ENCODE results near the gene UNC93B1. TPM values are rescaled to one million over a fixed set of nuclear protein-coding genes. Genes with fewer than 3 reads are reported as not detected.

The UNC93B1 gene
- polyA plus RNA-seq, 4 donors = 27.2 to 82.1 (median 41.4) TPM

- Histone ChIP-seq H3K27me3 (ENCODE audit: control insufficient read depth in 3 of 3, insufficient read depth in 3 of 3, low read length in 3 of 3) (no peaks in the 10 kb centered on the region), H3K4me1 (ENCODE audit: control insufficient read depth in 3 of 3, insufficient read depth in 2 of 3, low read depth in 1 of 3, low read length in 2 of 3) (no peaks in the 10 kb centered on the region), H3K36me3 (ENCODE audit: control insufficient read depth in 3 of 3, insufficient read depth in 2 of 3, low read depth in 1 of 3, low read length in 3 of 3) (peaks cover 22 to 94% (median 25%) of the 10 kb centered on the region in 3 donors), H3K27ac (ENCODE audit: low read depth in 1 of 3, low read length in 2 of 3) (no peak overlapping the region), H3K9me3 (ENCODE audit: control insufficient read depth in 2 of 2, insufficient read depth in 1 of 2, low read depth in 1 of 2, low read length in 1 of 2) (no peaks in the 10 kb centered on the region), H3K4me3 (ENCODE audit: low read depth in 1 of 3, low read length in 3 of 3) (no peak overlapping the region)
- WGBS, 3 donors = 91% methylated on average over 33 to 35 of the region's 35 CpGs
- no peak for DNase-seq
- no peak for FAIRE-seq
These were observed 45.0 kb upstream of the UNC93B1 start for GRCh38 chr11:68048681-68049508.

- peaks cover 22 to 97% (median 23%) of the 10 kb centered on the region in 3 donors for H3K36me3 ChIP-seq (ENCODE audit: control insufficient read depth in 3 of 3, insufficient read depth in 2 of 3, low read depth in 1 of 3, low read length in 3 of 3)
- no peak for DNase-seq
- no peak for FAIRE-seq
These were observed 43.8 kb upstream of the UNC93B1 start for GRCh38 chr11:68047437-68048290.

GRCh38 chr11:68044898-68045351, 41.0 kb upstream of the UNC93B1 start:
- peaks cover under 1 to 20% (median 5%) of the 10 kb centered on the region in 3 donors for H3K4me1 ChIP-seq (ENCODE audit: control insufficient read depth in 3 of 3, insufficient read depth in 2 of 3, low read depth in 1 of 3, low read length in 2 of 3)
- 92 to 95% (median 94%) methylated on average over 16 to 18 of the region's 18 CpGs for WGBS, 3 donors
- H3K4me3 ChIP-seq (ENCODE audit: low read depth in 1 of 3, low read length in 3 of 3) = no peak overlapping the region
- H3K36me3 ChIP-seq (ENCODE audit: control insufficient read depth in 3 of 3, insufficient read depth in 2 of 3, low read depth in 1 of 3, low read length in 3 of 3) = peaks cover 13 to 90% (median 21%) of the 10 kb centered on the region in 3 donors
- H3K27ac ChIP-seq (ENCODE audit: low read depth in 1 of 3, low read length in 2 of 3) = no peak overlapping the region
- DNase-seq = no peak
- FAIRE-seq = no peak
- no peaks in the 10 kb centered on the region for H3K9me3 ChIP-seq (ENCODE audit: control insufficient read depth in 2 of 2, insufficient read depth in 1 of 2, low read depth in 1 of 2, low read length in 1 of 2)
- H3K27me3 ChIP-seq (ENCODE audit: control insufficient read depth in 3 of 3, insufficient read depth in 3 of 3, low read length in 3 of 3) = no peaks in the 10 kb centered on the region

More at GRCh38 chr11:68047437-68048290, 43.8 kb upstream of the UNC93B1 start:
- Histone ChIP-seq H3K9me3 (ENCODE audit: control insufficient read depth in 2 of 2, insufficient read depth in 1 of 2, low read depth in 1 of 2, low read length in 1 of 2) (no peaks in the 10 kb centered on the region), H3K4me3 (ENCODE audit: low read depth in 1 of 3, low read length in 3 of 3) (no peak overlapping the region), H3K27ac (ENCODE audit: low read depth in 1 of 3, low read length in 2 of 3) (no peak overlapping the region), H3K4me1 (ENCODE audit: control insufficient read depth in 3 of 3, insufficient read depth in 2 of 3, low read depth in 1 of 3, low read length in 2 of 3) (peaks cover 0 to 9% (median 3%) of the 10 kb centered on the region in 3 donors), H3K27me3 (ENCODE audit: control insufficient read depth in 3 of 3, insufficient read depth in 3 of 3, low read length in 3 of 3) (no peaks in the 10 kb centered on the region)
- WGBS, 3 donors = 89 to 93% (median 92%) methylated on average over 37 of the region's 37 CpGs

GRCh38 chr11:68044145-68044813, 40.4 kb upstream of the UNC93B1 start:
- WGBS, 3 donors = 56 to 77% (median 58%) methylated on average over 21 to 24 of the region's 24 CpGs
- H3K27me3 ChIP-seq (ENCODE audit: control insufficient read depth in 3 of 3, insufficient read depth in 3 of 3, low read length in 3 of 3) = no peaks in the 10 kb centered on the region
- peaks cover 13 to 84% (median 14%) of the 10 kb centered on the region in 3 donors for H3K36me3 ChIP-seq (ENCODE audit: control insufficient read depth in 3 of 3, insufficient read depth in 2 of 3, low read depth in 1 of 3, low read length in 3 of 3)
- H3K9me3 ChIP-seq (ENCODE audit: control insufficient read depth in 2 of 2, insufficient read depth in 1 of 2, low read depth in 1 of 2, low read length in 1 of 2) = no peaks in the 10 kb centered on the region
- no peak overlapping the region for H3K27ac ChIP-seq (ENCODE audit: low read depth in 1 of 3, low read length in 2 of 3)
- H3K4me1 ChIP-seq (ENCODE audit: control insufficient read depth in 3 of 3, insufficient read depth in 2 of 3, low read depth in 1 of 3, low read length in 2 of 3) = peaks cover 3 to 27% (median 5%) of the 10 kb centered on the region in 3 donors
- DNase-seq = no peak
- FAIRE-seq = no peak
- H3K4me3 ChIP-seq (ENCODE audit: low read depth in 1 of 3, low read length in 3 of 3) = no peak overlapping the region

GRCh38 chr11:68043349-68044144, 39.6 kb upstream of the UNC93B1 start:
- Histone ChIP-seq H3K27ac (ENCODE audit: low read depth in 1 of 3, low read length in 2 of 3) (peak overlapping the region in 2 of 3 donors; percentile 24 to 51), H3K4me1 (ENCODE audit: control insufficient read depth in 3 of 3, insufficient read depth in 2 of 3, low read depth in 1 of 3, low read length in 2 of 3) (peaks cover 3 to 29% (median 5%) of the 10 kb centered on the region in 3 donors), H3K4me3 (ENCODE audit: low read depth in 1 of 3, low read length in 3 of 3) (no peak overlapping the region), H3K9me3 (ENCODE audit: control insufficient read depth in 2 of 2, insufficient read depth in 1 of 2, low read depth in 1 of 2, low read length in 1 of 2) (no peaks in the 10 kb centered on the region), H3K27me3 (ENCODE audit: control insufficient read depth in 3 of 3, insufficient read depth in 3 of 3, low read length in 3 of 3) (no peaks in the 10 kb centered on the region), H3K36me3 (ENCODE audit: control insufficient read depth in 3 of 3, insufficient read depth in 2 of 3, low read depth in 1 of 3, low read length in 3 of 3) (peaks cover 10 to 77% (median 14%) of the 10 kb centered on the region in 3 donors)
- FAIRE-seq = no peak
- 36 to 74% (median 47%) methylated on average over 33 to 36 of the region's 36 CpGs for WGBS, 3 donors
- DNase-seq = peak; percentile 49 to 76

- peaks cover 9 to 78% (median 14%) of the 10 kb centered on the region in 3 donors for H3K36me3 ChIP-seq (ENCODE audit: control insufficient read depth in 3 of 3, insufficient read depth in 2 of 3, low read depth in 1 of 3, low read length in 3 of 3)
- WGBS, 3 donors = 41 to 74% (median 61%) methylated on average over 7 to 8 of the region's 8 CpGs
- DNase-seq = no peak
- no peak for FAIRE-seq
- peak overlapping the region in 2 of 3 donors; percentile 24 to 51 for H3K27ac ChIP-seq (ENCODE audit: low read depth in 1 of 3, low read length in 2 of 3)
- no peak overlapping the region for H3K4me3 ChIP-seq (ENCODE audit: low read depth in 1 of 3, low read length in 3 of 3)
- H3K27me3 ChIP-seq (ENCODE audit: control insufficient read depth in 3 of 3, insufficient read depth in 3 of 3, low read length in 3 of 3) = no peaks in the 10 kb centered on the region
- no peaks in the 10 kb centered on the region for H3K9me3 ChIP-seq (ENCODE audit: control insufficient read depth in 2 of 2, insufficient read depth in 1 of 2, low read depth in 1 of 2, low read length in 1 of 2)
- peaks cover 3 to 35% (median 5%) of the 10 kb centered on the region in 3 donors for H3K4me1 ChIP-seq (ENCODE audit: control insufficient read depth in 3 of 3, insufficient read depth in 2 of 3, low read depth in 1 of 3, low read length in 2 of 3)
These were observed 39.1 kb upstream of the UNC93B1 start for GRCh38 chr11:68043029-68043348.

- no peaks in the 10 kb centered on the region for H3K9me3 ChIP-seq (ENCODE audit: control insufficient read depth in 2 of 2, insufficient read depth in 1 of 2, low read depth in 1 of 2, low read length in 1 of 2)
- no peaks in the 10 kb centered on the region for H3K27me3 ChIP-seq (ENCODE audit: control insufficient read depth in 3 of 3, insufficient read depth in 3 of 3, low read length in 3 of 3)
- peaks cover 3 to 38% (median 5%) of the 10 kb centered on the region in 3 donors for H3K4me1 ChIP-seq (ENCODE audit: control insufficient read depth in 3 of 3, insufficient read depth in 2 of 3, low read depth in 1 of 3, low read length in 2 of 3)
- WGBS, 3 donors = 80 to 89% (median 85%) methylated on average over 26 to 27 of the region's 27 CpGs
- DNase-seq (no peak), FAIRE-seq (no peak)
- H3K4me3 ChIP-seq (ENCODE audit: low read depth in 1 of 3, low read length in 3 of 3) = no peak overlapping the region
- peak overlapping the region in 1 of 3 donors; percentile 24 for H3K27ac ChIP-seq (ENCODE audit: low read depth in 1 of 3, low read length in 2 of 3)
- H3K36me3 ChIP-seq (ENCODE audit: control insufficient read depth in 3 of 3, insufficient read depth in 2 of 3, low read depth in 1 of 3, low read length in 3 of 3) = peaks cover 5 to 75% (median 14%) of the 10 kb centered on the region in 3 donors
These were observed 38.5 kb upstream of the UNC93B1 start for GRCh38 chr11:68042219-68043028.
